Cardiac fibroblast (primary cell): ENCODE results near the gene PPARD.

ENCODE experiments used
- DNase-seq, 2 donors: peaks; one replicate each; pipeline versions ENCODE4 v3.0.0 to v3.0.0-alpha.2; 2010; ENCODE audit warnings: low read depth in 2 of 2
- H3K4me3 ChIP-seq, 2 donors: replicated peaks in 1 of 2; 1 replicate in 1 of 2; 2 replicates in 1 of 2; pipeline ENCODE4 v1.5.1; 2011; ENCODE audit warnings: low read depth in 2 of 2, low read length in 2 of 2, mild to moderate bottlenecking in 2 of 2, moderate library complexity in 1 of 2
- TF ChIP-seq, protein P1 (sequence below): IDR thresholded peaks from one replicate; pipeline ENCODE4 v1.5.1; 2011; ENCODE audit warnings: low read depth, mild to moderate bottlenecking, low read length, inconsistent platforms

Gene PPARD

GRCh38 chr6:35401514-35401913, 59.2 kb downstream of the PPARD start:
- DNase-seq = no peak
- TF ChIP-seq, protein P1, sequence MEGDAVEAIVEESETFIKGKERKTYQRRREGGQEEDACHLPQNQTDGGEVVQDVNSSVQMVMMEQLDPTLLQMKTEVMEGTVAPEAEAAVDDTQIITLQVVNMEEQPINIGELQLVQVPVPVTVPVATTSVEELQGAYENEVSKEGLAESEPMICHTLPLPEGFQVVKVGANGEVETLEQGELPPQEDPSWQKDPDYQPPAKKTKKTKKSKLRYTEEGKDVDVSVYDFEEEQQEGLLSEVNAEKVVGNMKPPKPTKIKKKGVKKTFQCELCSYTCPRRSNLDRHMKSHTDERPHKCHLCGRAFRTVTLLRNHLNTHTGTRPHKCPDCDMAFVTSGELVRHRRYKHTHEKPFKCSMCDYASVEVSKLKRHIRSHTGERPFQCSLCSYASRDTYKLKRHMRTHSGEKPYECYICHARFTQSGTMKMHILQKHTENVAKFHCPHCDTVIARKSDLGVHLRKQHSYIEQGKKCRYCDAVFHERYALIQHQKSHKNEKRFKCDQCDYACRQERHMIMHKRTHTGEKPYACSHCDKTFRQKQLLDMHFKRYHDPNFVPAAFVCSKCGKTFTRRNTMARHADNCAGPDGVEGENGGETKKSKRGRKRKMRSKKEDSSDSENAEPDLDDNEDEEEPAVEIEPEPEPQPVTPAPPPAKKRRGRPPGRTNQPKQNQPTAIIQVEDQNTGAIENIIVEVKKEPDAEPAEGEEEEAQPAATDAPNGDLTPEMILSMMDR = no peak
- H3K4me3 ChIP-seq = no peak overlapping the region

DNA sequence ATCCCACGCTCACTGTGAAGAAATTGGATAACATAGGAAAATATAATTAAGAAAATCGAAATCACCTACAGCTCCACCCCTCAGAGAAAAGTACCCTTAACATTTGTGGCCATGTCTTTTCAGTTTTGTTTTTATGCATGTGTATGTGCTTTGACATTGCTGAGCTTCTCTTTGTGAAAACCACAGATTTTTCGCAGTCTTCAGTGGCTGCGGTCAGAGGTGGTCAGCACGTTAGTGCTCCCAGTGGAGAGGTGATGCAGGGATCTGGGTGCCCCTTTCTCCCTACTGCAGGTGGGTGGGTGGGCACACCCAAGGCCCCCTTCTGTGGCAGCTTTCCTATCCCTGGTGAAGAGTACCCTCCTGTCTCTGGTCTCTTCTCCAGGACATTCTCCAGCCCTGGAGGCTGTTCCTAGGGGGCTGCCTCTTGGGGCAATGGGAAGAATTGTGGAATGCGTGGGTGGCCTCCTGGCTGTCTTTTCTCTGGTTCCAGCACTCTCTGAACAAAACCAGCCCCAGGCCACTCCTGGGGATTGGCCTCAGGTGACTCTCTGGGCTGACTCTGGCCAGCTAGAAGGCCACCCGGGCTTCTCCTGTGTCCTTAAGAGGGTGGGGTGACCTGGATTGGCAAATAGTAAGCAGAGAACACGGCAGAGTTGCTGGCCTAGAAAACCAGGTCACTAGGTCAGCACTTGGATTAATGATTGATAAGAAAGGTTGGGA, 59.9 kb downstream of the PPARD start:
- TF ChIP-seq, protein P1 = no peak
- DNase-seq = no peak
- no peak overlapping the region for H3K4me3 ChIP-seq

GRCh38 chr6:35402856-35403191, 60.5 kb downstream of the PPARD start:
- DNase-seq = no peak
- TF ChIP-seq, protein P1 = no peak
- no peak overlapping the region for H3K4me3 ChIP-seq

- no peak for DNase-seq
- no peak overlapping the region for H3K4me3 ChIP-seq
- TF ChIP-seq, protein P1 = no peak
Observed at GRCh38 chr6:35403544-35404442, 61.4 kb downstream of the PPARD start.

DNA sequence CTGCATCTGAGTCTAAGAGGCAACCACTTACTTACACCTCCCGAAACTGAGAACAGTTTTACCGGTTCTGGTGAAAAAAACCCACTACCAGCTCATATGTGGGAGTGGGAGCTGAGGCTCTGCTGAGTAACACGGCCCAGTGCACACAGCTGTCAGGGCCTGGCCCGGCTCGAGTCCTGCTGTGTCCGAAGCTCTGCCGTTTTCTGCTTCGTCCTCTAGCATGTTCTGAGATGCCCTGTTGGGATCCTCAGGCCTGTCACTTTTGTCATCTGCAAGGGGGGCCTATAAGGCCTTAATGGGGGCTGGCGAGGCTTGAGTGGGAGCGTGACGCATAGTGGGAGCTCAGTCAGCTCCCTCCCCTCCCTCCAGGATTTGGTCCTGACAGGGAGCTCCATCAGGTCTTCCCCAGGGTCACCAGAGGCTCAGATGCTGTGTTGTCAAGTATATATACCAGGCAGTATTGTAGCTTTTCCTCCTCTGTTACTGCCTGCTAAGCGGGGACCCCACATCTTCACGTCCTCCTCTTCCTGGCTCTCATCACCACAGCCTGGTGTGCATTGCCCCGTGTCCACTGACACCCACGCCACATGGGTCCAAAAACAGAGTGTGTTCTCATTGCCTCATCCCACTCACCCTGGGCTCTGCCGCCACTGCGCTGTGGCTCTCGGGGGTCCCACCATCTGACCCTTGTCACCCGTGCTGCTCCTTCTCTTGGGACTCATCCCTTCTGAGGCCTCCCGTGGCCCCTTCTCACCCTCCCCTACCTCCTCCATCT, 64.5 kb downstream of the PPARD start:
- H3K4me3 ChIP-seq = no peak overlapping the region
- no peak for DNase-seq
- TF ChIP-seq, protein P1 = no peak

DNA sequence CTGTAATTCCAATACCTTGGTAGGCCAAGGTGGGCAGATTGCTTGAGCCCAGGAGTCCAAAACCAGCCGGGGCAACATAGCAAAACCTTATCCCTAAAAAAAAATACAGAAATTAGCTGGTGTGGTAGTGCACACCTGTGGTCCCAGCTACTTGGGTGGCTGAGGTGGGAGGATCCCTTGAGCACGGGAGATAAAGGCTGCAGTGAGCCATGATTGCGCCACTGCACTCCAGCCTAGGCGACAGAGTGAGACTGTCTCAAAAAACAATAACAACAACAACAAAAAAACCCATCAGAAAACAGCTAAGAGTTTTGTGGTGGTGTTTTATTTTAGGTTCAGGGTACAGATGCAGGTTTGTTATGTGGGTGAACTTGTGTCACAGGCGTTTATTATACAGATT, 66.9 kb downstream of the PPARD start:
- TF ChIP-seq, protein P1 = no peak
- DNase-seq = no peak

More for the DNA sequence above, 66.9 kb downstream of the PPARD start:
- H3K4me3 ChIP-seq = no peak overlapping the region
